Pancreas (tissue), 10 donors: ENCODE data around the gene NLRP6. TPM values are rescaled to one million over a fixed set of nuclear protein-coding genes. Genes with fewer than 3 reads are reported as not detected.
"Not testable (repeated sequence)": the region's sequence is repeated elsewhere in the genome, so short reads cannot be mapped to it uniquely, and the experiment has no call there.

Experiments
- ATAC-seq, 4 donors: fragments of 200-7000 bp; cut with Tn5 transposase; one replicate each; pipeline versions ENCODE4 v1.8.0 to v1.9.1; 2020; ENCODE audit warnings: mild to moderate bottlenecking in 4 of 4, moderate library complexity in 4 of 4
- DNase-seq, 6 donors: peaks; one replicate each; pipeline ENCODE4 v3.0.0-alpha.2; 2020
- FAIRE-seq: peaks from 2 replicates; lab custom pipeline; 2012; peaks lifted over from hg19 to GRCh38; lab: Jason Lieb, UNC
- H3K27ac ChIP-seq, 4 donors: fragments of 200-600 bp; sonication (generic); 1 replicate in 3 of 4; 2 replicates in 1 of 4; pipeline versions ENCODE4 v1.5.0 to v1.8.0; 2020
- H3K27me3 ChIP-seq, 4 donors: fragments of 200-600 bp; one replicate each; pipeline ENCODE4 v1.8.0; 2021
- H3K36me3 ChIP-seq, 3 donors: fragments of 200-600 bp; sonication (generic) in 1 of 3; one replicate each; pipeline versions ENCODE4 v1.5.0 to v1.8.0; 2020 to 2021
- H3K4me1 ChIP-seq, 3 donors: fragments of 200-600 bp; one replicate each; pipeline ENCODE4 v1.8.0; 2021
- H3K4me3 ChIP-seq, 4 donors: fragments of 200-600 bp; sonication (generic) in 2 of 4; one replicate each; pipeline versions ENCODE4 v1.5.0 to v1.8.0; 2020 to 2021
- H3K9me3 ChIP-seq, 4 donors: fragments of 200-600 bp; one replicate each; pipeline ENCODE4 v1.8.0; 2021
- CTCF ChIP-seq, 4 donors: fragments of 200-600 bp; sonication (generic) in 3 of 4; IDR thresholded peaks; one replicate each; pipeline versions ENCODE4 v1.5.0 to v1.8.0; 2021; ENCODE audit warnings: antibody characterized with exemption in 4 of 4
- WGBS, 2 donors: extraction: QIAGEN DNeasy Blood & Tissue Kit; methylation state at CpG; one replicate each; pipeline ENCODE4 v1.1.7; 2013; 5-methylcytosine and 5-hydroxymethylcytosine counted together
- intact Hi-C, 3 donors: fragments of 100-400 bp; cut with DNase I; formaldehyde crosslinking; loops; one replicate each; pipeline versions ENCODE4 v1.11.1 to v1.14.2; 2022
- polyA plus RNA-seq, 2 donors: library from polyadenylated mRNA; stranded (reverse); fragments of 200-250 nt; gene quantifications; one replicate each; pipeline ENCODE4 v1.2.3, GENCODE V29; 2013
- total RNA-seq, 6 donors: library from RNA; stranded (reverse); fragmentation: NEBNext Ultra II Directional in 4 of 6; extraction: Animal tissue kit (Norgen Biotek cat#: 25700) in 4 of 6; gene quantifications; one replicate each; pipeline versions ENCODE4 v1.2.1 to v1.2.4, GENCODE V29; 2021 to 2023
- donor health status: healthy with polysubstance abuse.
- donor health status: DM: no; HTN: no; CAD: no; lungs with moderate emphysema.
- donor health status: DM: no; HTN: no; CAD: no.
- donor health status: control.
- donor health status: control.
- donor health status: Bipolar disorder and iron deficiency.
- donor health status: DM: yes; HTN: yes; CAD: no.
- donor health status: DM: no; HTN: no; CAD: no.
- donor health status: DM: no; HTN: no; CAD: no.
- donor health status: DM: yes; HTN: yes; CAD: no.

The NLRP6 gene
- total and polyA plus RNA-seq, 8 donors: 0.05 to 0.23 (median 0.19) TPM; not detected in 2

GRCh38 chr11:330694-331357 lies 52.6 kb downstream of the NLRP6 start:
- intact Hi-C loops: no loop called here
- no peak for DNase-seq
- TF ChIP-seq CTCF (IDR thresholded peaks at IDR 0.05): no peak
- no peak overlapping the region for H3K4me3 ChIP-seq
- H3K9me3 ChIP-seq: no peaks in the 10 kb centered on the region
- no peak overlapping the region for H3K27ac ChIP-seq
- H3K27me3 ChIP-seq: no peaks in the 10 kb centered on the region
- H3K4me1 ChIP-seq: peaks cover 0 to 15% (median 7%) of the 10 kb centered on the region in 3 donors
- no peak for FAIRE-seq
- WGBS, 2 donors: 77 to 86% methylated on average over 34 of the region's 34 CpGs
- no peaks in the 10 kb centered on the region for H3K36me3 ChIP-seq
- ATAC-seq: no peak

- ATAC-seq (no peak), DNase-seq (no peak), FAIRE-seq (no peak)
- Histone ChIP-seq H3K4me3 (no peak overlapping the region), H3K4me1 (peaks cover 0 to 10% (median 7%) of the 10 kb centered on the region in 3 donors), H3K36me3 (no peaks in the 10 kb centered on the region), H3K27me3 (no peaks in the 10 kb centered on the region), H3K27ac (no peak overlapping the region), H3K9me3 (no peaks in the 10 kb centered on the region)
- WGBS, 2 donors: 77 to 84% methylated on average over 17 to 19 of the region's 19 CpGs
- no peak for TF ChIP-seq CTCF (IDR thresholded peaks at IDR 0.05)
- intact Hi-C loops: no loop called here
These were observed 53.3 kb downstream of the NLRP6 start for GRCh38 chr11:331358-332060.

- no peaks in the 10 kb centered on the region for H3K27me3 ChIP-seq
- H3K27ac ChIP-seq: no peak overlapping the region
- H3K9me3 ChIP-seq: no peaks in the 10 kb centered on the region
- 83 to 87% methylated on average over 23 of the region's 23 CpGs for WGBS, 2 donors
- no peaks in the 10 kb centered on the region for H3K4me1 ChIP-seq
- DNase-seq (no peak), ATAC-seq (no peak), FAIRE-seq (no peak)
- no peaks in the 10 kb centered on the region for H3K36me3 ChIP-seq
- H3K4me3 ChIP-seq: no peak overlapping the region
- intact Hi-C loops: no loop called here
- TF ChIP-seq CTCF (IDR thresholded peaks at IDR 0.05): no peak
These were observed 54.7 kb downstream of the NLRP6 start for GRCh38 chr11:332651-333480.

GRCh38 chr11:333616-334263 lies 55.5 kb downstream of the NLRP6 start:
- 78 to 81% methylated on average over 17 of the region's 17 CpGs for WGBS, 2 donors

More at GRCh38 chr11:333616-334263, 55.5 kb downstream of the NLRP6 start:
- H3K9me3 ChIP-seq, H3K27me3 ChIP-seq, H3K36me3 ChIP-seq, intact Hi-C loops, ATAC-seq, H3K27ac ChIP-seq, FAIRE-seq, DNase-seq, H3K4me1 ChIP-seq, H3K4me3 ChIP-seq: not testable (repeated sequence)
